Caki2 (cell line): ENCODE results near the gene LGALS3. TPM values are rescaled to one million over a fixed set of nuclear protein-coding genes. Genes with fewer than 3 reads are reported as not detected.
"Not testable (repeated sequence)": the region's sequence is repeated elsewhere in the genome, so short reads cannot be mapped to it uniquely, and the experiment has no call there.

ENCODE experiments used
- DNase-seq: peaks from one replicate; pipeline ENCODE4 v3.0.0-alpha.2; 2015; ENCODE audit warnings: low read depth
- in situ Hi-C: cut with HindIII; loops from 2 replicates; pipeline ENCODE4 v1.10.0; 2016; ENCODE audit warnings: low sequenced_read_pairs, low pct_unique_long_range_greater_than_20kb, mixed read lengths
- total RNA-seq: library from RNA; depleted of rRNA; stranded (reverse); fragments of >200 nt; shearing (Covaris generic); gene quantifications from 2 replicates; pipeline ENCODE4 v1.2.3, GENCODE V29; 2014; ENCODE audit warnings: low replicate concordance; rRNA removed

Gene LGALS3
- 246 and 274 TPM in 2 replicates for total RNA-seq

GRCh38 chr14:55129086-55129427 lies at the start of gene LGALS3:
LGALS3 (plus strand) TSS chr14:55129252; CDS start chr14:55137374, 8,122 bp downstream.
- DNase-seq = peak; percentile 75
- in situ Hi-C loops = no loop called here

- DNase-seq, in situ Hi-C loops: not testable (repeated sequence)
These were observed 49.1 kb upstream of the LGALS3 start for GRCh38 chr14:55079961-55080360.

- DNase-seq = no peak
- in situ Hi-C loops = no loop called here
These were observed 44.5 kb upstream of the LGALS3 start for GRCh38 chr14:55084401-55085059.

GRCh38 chr14:55085060-55085660 lies 43.9 kb upstream of the LGALS3 start:
- in situ Hi-C loops = no loop called here
- DNase-seq = no peak

GRCh38 chr14:55086938-55087337 lies 42.1 kb upstream of the LGALS3 start:
- in situ Hi-C loops = no loop called here
- no peak for DNase-seq

- DNase-seq = no peak
- in situ Hi-C loops = no loop called here
These were observed 40.7 kb upstream of the LGALS3 start for GRCh38 chr14:55088356-55088755.

GRCh38 chr14:55092341-55092740 lies 36.7 kb upstream of the LGALS3 start:
- in situ Hi-C loops = no loop called here
- no peak for DNase-seq

GRCh38 chr14:55094292-55095157 lies 34.5 kb upstream of the LGALS3 start:
- in situ Hi-C loops = no loop called here
- DNase-seq = peak; percentile 75

GRCh38 chr14:55097881-55098560 lies 31.0 kb upstream of the LGALS3 start:
- in situ Hi-C loops = no loop called here
- peak; percentile 24 for DNase-seq

GRCh38 chr14:55098561-55098898 lies 30.5 kb upstream of the LGALS3 start:
- in situ Hi-C loops = no loop called here
- DNase-seq = no peak

GRCh38 chr14:55099756-55100155 lies 29.3 kb upstream of the LGALS3 start:
- DNase-seq = no peak
- in situ Hi-C loops = no loop called here

GRCh38 chr14:55101698-55102097 lies 27.4 kb upstream of the LGALS3 start:
- DNase-seq = no peak
- in situ Hi-C loops = no loop called here

- peak; percentile 68 for DNase-seq
- in situ Hi-C loops = no loop called here
These were observed 26.9 kb upstream of the LGALS3 start for GRCh38 chr14:55102141-55102621.

- peak; percentile 94 for DNase-seq
- in situ Hi-C loops = no loop called here
These were observed 25.9 kb upstream of the LGALS3 start for GRCh38 chr14:55103005-55103640.

- in situ Hi-C loops = no loop called here
- no peak for DNase-seq
These were observed 24.8 kb upstream of the LGALS3 start for GRCh38 chr14:55103971-55104954.

GRCh38 chr14:55105991-55106390 lies 23.1 kb upstream of the LGALS3 start:
- no peak for DNase-seq
- in situ Hi-C loops = no loop called here
